KOPT-K1 (cell line): ENCODE measurements around the gene LRRC26.

ENCODE experiments used
- H3K27ac ChIP-seq: fragments of 200-600 bp; sonication (generic); 2 replicates; pipeline ENCODE4 v1.5.1; 2016; ENCODE audit warnings: antibody characterized with exemption, mild to moderate bottlenecking, low read depth, low read length; ENCODE audit not compliant: poor library complexity, severe bottlenecking
- H3K36me3 ChIP-seq: fragments of 200-600 bp; sonication (generic); 2 replicates; pipeline ENCODE4 v1.5.1; 2017; ENCODE audit warnings: antibody characterized with exemption, mild to moderate bottlenecking, low read length, moderate library complexity; ENCODE audit not compliant: insufficient read depth
- H3K9me3 ChIP-seq: fragments of 200-600 bp; sonication (generic); 2 replicates; pipeline ENCODE4 v1.5.1; 2017; ENCODE audit warnings: antibody characterized with exemption, low read length, mild to moderate bottlenecking; ENCODE audit not compliant: insufficient read depth, poor library complexity, severe bottlenecking

Gene LRRC26

GRCh38 chr9:137180491-137180890 is 10.6 kb upstream of the LRRC26 start:
- Histone ChIP-seq H3K27ac (no peak overlapping the region), H3K36me3 (peaks cover 62% of the 10 kb centered on the region; the same call in 1 of the 2 replicates), H3K9me3 (no peaks in the 10 kb centered on the region)

- no peak overlapping the region for H3K27ac ChIP-seq
- H3K36me3 ChIP-seq: peaks cover 59% of the 10 kb centered on the region; the same call in 1 of the 2 replicates
These were observed 9.9 kb upstream of the LRRC26 start for GRCh38 chr9:137179761-137180160.

GRCh38 chr9:137178939-137179630 is 9.2 kb upstream of the LRRC26 start:
- Histone ChIP-seq H3K9me3 (no peaks in the 10 kb centered on the region), H3K36me3 (peaks cover 56% of the 10 kb centered on the region; the same call in 1 of the 2 replicates), H3K27ac (no peak overlapping the region)

More at GRCh38 chr9:137179761-137180160, 9.9 kb upstream of the LRRC26 start:
- no peaks in the 10 kb centered on the region for H3K9me3 ChIP-seq

GRCh38 chr9:137178201-137178938 is 8.5 kb upstream of the LRRC26 start:
- H3K27ac ChIP-seq: no peak overlapping the region

GRCh38 chr9:137176302-137177182 is 6.7 kb upstream of the LRRC26 start:
- H3K27ac ChIP-seq: no peak overlapping the region

More at GRCh38 chr9:137178201-137178938, 8.5 kb upstream of the LRRC26 start:
- Histone ChIP-seq H3K9me3 (no peaks in the 10 kb centered on the region), H3K36me3 (peaks cover 48% of the 10 kb centered on the region; the same call in 1 of the 2 replicates)

GRCh38 chr9:137175345-137175961 is 5.6 kb upstream of the LRRC26 start:
- no peak overlapping the region for H3K27ac ChIP-seq
- no peaks in the 10 kb centered on the region for H3K9me3 ChIP-seq
- peaks cover 24% of the 10 kb centered on the region; the same call in 1 of the 2 replicates for H3K36me3 ChIP-seq

More at GRCh38 chr9:137176302-137177182, 6.7 kb upstream of the LRRC26 start:
- Histone ChIP-seq H3K9me3 (no peaks in the 10 kb centered on the region), H3K36me3 (peaks cover 34% of the 10 kb centered on the region; the same call in 1 of the 2 replicates)

- peaks cover 17% of the 10 kb centered on the region; the same call in 1 of the 2 replicates for H3K36me3 ChIP-seq
These were observed 5.0 kb upstream of the LRRC26 start for GRCh38 chr9:137174722-137175293.

GRCh38 chr9:137173796-137174664 is 4.2 kb upstream of the LRRC26 start:
- Histone ChIP-seq H3K9me3 (no peaks in the 10 kb centered on the region), H3K27ac (no peak overlapping the region), H3K36me3 (peaks cover 9% of the 10 kb centered on the region; the same call in 1 of the 2 replicates)

More at GRCh38 chr9:137174722-137175293, 5.0 kb upstream of the LRRC26 start:
- no peaks in the 10 kb centered on the region for H3K9me3 ChIP-seq
- H3K27ac ChIP-seq: no peak overlapping the region

- no peak overlapping the region for H3K27ac ChIP-seq
- H3K36me3 ChIP-seq: peaks cover 4% of the 10 kb centered on the region; the same call in 1 of the 2 replicates
These were observed 3.3 kb upstream of the LRRC26 start for GRCh38 chr9:137172901-137173795.

GRCh38 chr9:137171149-137171900 is 1.5 kb upstream of the LRRC26 start:
- Histone ChIP-seq H3K36me3 (no peaks in the 10 kb centered on the region), H3K27ac (no peak overlapping the region), H3K9me3 (no peaks in the 10 kb centered on the region)

More at GRCh38 chr9:137172901-137173795, 3.3 kb upstream of the LRRC26 start:
- H3K9me3 ChIP-seq: no peaks in the 10 kb centered on the region

GRCh38 chr9:137170486-137171148 is 766 bp upstream of the LRRC26 start:
- H3K36me3 ChIP-seq: no peaks in the 10 kb centered on the region
- H3K27ac ChIP-seq: no peak overlapping the region
- no peaks in the 10 kb centered on the region for H3K9me3 ChIP-seq
